Measurements from ENCODE around the gene TUBA4A. TPM values are rescaled to one million over a fixed set of nuclear protein-coding genes. Genes with fewer than 3 reads are reported as not detected.

The TUBA4A gene
- 100 to 1,000 TPM; 183 to 185 TPM for total RNA-seq
- 142 TPM for polyA plus RNA-seq (2013, experiment 1 of 2)
- 179 TPM for polyA plus RNA-seq (2013, experiment 2 of 2)
- total RNA-seq, result 40.8 to 283 (median 96.0) reads per million in 172 experiments

DNA sequence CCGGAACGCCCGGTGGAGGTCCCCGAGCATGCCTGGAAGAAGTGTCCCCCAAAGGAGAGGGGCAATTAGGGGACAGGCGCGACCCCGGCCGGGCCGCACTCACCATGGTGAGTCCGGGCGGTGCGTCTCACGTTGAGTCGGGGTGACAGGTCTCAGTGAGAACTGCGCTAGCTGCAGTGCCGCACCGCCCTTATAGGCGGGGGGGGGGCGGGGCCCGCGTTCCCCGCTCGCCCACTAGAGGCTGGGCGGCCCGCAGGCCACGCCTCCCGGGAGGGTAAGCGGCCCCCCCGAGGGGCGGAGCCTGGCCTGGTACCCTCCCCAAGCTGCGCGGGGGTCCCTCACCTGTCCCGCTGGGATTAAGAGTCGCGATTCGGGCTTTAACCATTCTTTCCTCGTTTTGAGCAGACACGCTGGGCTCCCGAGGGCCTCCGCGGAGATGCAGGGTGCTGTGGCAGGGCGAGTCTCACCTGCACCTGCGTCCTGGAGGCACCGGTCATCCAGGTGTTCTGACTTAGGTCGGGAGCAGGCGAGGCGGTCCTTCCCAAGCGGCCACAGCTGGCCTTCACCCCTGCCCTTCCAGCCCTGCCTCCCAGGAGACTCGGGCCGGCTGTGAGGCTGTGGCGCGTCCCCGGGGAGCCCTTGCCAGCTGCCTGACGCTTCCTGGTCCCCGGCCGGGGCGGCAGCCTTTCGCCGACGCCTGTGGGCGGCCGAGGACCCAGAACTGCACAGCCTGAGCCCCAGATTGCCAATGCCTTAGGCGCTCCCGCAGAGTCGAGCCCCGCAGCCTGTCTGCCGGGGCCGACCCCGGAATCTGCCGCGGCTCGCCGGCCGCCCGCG, at the start of gene TUBA4A:
Gene TUBA4A (minus strand): TSS at position 166 of the 837 bp plus-strand sequence. CDS start 60 bp downstream, at position 106.
- DNase-seq (peak; percentile 83 to 95 (median 90)), ATAC-seq (ENCODE audit: poor library complexity) (peak; percentile 71)
- H3K36me3 ChIP-seq (ENCODE audit: insufficient read depth, low read length), result peaks cover 31% of the 10 kb centered on the region
- POLR2A ChIA-PET, result interaction anchor here (0.7 to 10.1 kb wide), 20 partner anchors 9 to 967 kb away, joined by 3 to 202 read pairs (median 9); partner anchors contain the start of genes ABCB6, ANKZF1, ATG9A and CNPPD1
- no peaks in the 10 kb centered on the region for H3K27me3 ChIP-seq (ENCODE audit: control insufficient read depth in 1 of 2, insufficient read depth in 2 of 2, low read length in 2 of 2)
- no peaks in the 10 kb centered on the region for H3K9me3 ChIP-seq (ENCODE audit: control insufficient read depth in 1 of 2, insufficient read depth in 1 of 2, low read length in 2 of 2)
- H3K27me3 Mint-ChIP-seq, result no peaks in the 10 kb centered on the region
- TF ChIP-seq, protein P1, sequence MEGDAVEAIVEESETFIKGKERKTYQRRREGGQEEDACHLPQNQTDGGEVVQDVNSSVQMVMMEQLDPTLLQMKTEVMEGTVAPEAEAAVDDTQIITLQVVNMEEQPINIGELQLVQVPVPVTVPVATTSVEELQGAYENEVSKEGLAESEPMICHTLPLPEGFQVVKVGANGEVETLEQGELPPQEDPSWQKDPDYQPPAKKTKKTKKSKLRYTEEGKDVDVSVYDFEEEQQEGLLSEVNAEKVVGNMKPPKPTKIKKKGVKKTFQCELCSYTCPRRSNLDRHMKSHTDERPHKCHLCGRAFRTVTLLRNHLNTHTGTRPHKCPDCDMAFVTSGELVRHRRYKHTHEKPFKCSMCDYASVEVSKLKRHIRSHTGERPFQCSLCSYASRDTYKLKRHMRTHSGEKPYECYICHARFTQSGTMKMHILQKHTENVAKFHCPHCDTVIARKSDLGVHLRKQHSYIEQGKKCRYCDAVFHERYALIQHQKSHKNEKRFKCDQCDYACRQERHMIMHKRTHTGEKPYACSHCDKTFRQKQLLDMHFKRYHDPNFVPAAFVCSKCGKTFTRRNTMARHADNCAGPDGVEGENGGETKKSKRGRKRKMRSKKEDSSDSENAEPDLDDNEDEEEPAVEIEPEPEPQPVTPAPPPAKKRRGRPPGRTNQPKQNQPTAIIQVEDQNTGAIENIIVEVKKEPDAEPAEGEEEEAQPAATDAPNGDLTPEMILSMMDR (IDR thresholded peaks at IDR 0.05), result no peak
- peak within 1 kb of the TSS; percentile 88 for H3K4me3 Mint-ChIP-seq
- H3K4me1 Mint-ChIP-seq (ENCODE audit: low read depth), result peaks cover 49% of the 10 kb centered on the region
- intact Hi-C loops (cut with DNase I, micrococcal nuclease), result loop anchor here (1.0 to 10.0 kb wide), 7 partner anchors 9 to 689 kb away; partner anchors contain the start of genes ABCB6 (in 2 of the 2), ANKZF1 (in 1 of the 2), ATG9A (in 1 of the 2) and CNOT9 (in 1 of the 2)
- no peaks in the 10 kb centered on the region for H3K9me3 Mint-ChIP-seq
- H3K4me1 ChIP-seq (ENCODE audit: insufficient read depth, low read length), result peaks cover 49% of the 10 kb centered on the region
- H3K27ac Mint-ChIP-seq, result peak within 1 kb of the TSS; percentile 96
- H3K4me3 ChIP-seq (ENCODE audit: low read length), result peak within 1 kb of the TSS; percentile 88
- peak within 1 kb of the TSS; percentile 73 to 87 for H3K27ac ChIP-seq (ENCODE audit: low read depth in 1 of 2, low read length in 2 of 2)
- CTCF ChIA-PET, result interaction anchor here (1.0 to 8.4 kb wide), 9 partner anchors 20 to 134 kb away, joined by 3 to 97 read pairs (median 5); partner anchors contain the start of genes ANKZF1, ATG9A, DNAJB2 and DNPEP
- peaks cover 54% of the 10 kb centered on the region for H3K36me3 Mint-ChIP-seq (ENCODE audit: low read depth)

DNA sequence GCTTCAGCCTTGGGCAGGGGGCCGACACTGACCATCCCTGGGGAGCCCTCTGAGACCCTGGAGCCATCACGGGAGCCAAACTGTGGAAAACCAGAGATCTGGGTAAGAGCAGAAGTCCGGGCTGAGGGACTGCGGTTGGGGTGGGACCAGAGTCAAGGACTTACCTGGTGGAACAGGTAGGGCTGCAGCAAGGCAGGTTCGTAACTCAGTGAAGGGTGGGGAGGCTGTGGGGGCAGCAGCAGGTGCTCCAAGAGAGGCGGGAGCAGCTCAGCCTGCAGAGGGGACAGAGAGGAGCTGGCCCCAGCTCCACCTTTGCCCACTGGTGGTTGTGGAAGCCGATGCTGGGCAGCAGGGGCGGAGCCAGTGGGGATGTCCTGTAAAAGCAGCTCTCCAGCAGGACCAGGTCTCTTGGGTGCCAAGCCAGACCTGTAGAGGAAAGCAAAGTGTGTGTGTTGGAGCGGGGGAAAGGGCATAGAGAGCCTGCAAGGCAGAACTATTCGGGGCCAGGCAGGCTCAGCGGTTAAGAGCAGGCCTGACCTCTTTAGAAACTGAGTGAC, 48.8 kb upstream of the TUBA4A start:
- H3K27ac ChIP-seq (ENCODE audit: low read depth in 1 of 2, low read length in 2 of 2), result no peak overlapping the region
- no peak overlapping the region for H3K4me3 ChIP-seq (ENCODE audit: low read length)
- Mint-ChIP-seq H3K4me1 (ENCODE audit: low read depth) (peaks cover 6% of the 10 kb centered on the region), H3K27me3 (peaks cover 65% of the 10 kb centered on the region), H3K27ac (no peak overlapping the region), H3K4me3 (no peak overlapping the region), H3K9me3 (no peaks in the 10 kb centered on the region), H3K36me3 (ENCODE audit: low read depth) (no peaks in the 10 kb centered on the region)
- H3K27me3 ChIP-seq (ENCODE audit: control insufficient read depth in 1 of 2, insufficient read depth in 2 of 2, low read length in 2 of 2), result peaks cover 16 to 18% of the 10 kb centered on the region in 2 experiments
- ATAC-seq (ENCODE audit: poor library complexity) (no peak), DNase-seq (no peak)
- POLR2A ChIA-PET, result no interaction called here
- CTCF ChIA-PET, result no interaction called here
- TF ChIP-seq, protein P1 (IDR thresholded peaks at IDR 0.05), result no peak
- peaks cover 8% of the 10 kb centered on the region for H3K4me1 ChIP-seq (ENCODE audit: insufficient read depth, low read length)
- intact Hi-C loops (cut with DNase I, micrococcal nuclease), result loop anchor here in 1 of 2 experiments (10.0 kb wide), 1 partner anchor 338 kb away; no protein-coding TSS in a partner anchor
- peaks cover 0 to 9% of the 10 kb centered on the region in 2 experiments for H3K9me3 ChIP-seq (ENCODE audit: control insufficient read depth in 1 of 2, insufficient read depth in 1 of 2, low read length in 2 of 2)
- no peaks in the 10 kb centered on the region for H3K36me3 ChIP-seq (ENCODE audit: insufficient read depth, low read length)

DNA sequence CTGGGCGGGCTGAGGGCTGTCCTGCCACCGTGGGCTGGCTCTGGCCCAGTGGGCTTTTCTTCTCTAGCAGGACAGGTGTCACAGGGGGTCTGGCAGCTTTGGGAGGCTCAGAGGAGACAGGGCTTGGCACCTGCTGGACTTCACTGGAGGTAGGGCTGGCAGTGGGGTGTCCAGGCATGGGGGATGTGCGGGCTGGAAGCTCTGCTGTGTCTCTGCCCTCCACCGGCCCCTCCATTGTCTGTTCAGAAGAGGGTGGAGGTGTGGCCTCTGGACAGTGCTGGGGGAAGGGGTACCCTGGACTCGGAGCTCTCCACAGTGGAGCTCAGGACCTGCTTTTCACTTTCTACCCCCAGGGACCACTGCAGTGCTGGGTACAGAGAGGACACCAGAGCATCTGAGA, 46.3 kb upstream of the TUBA4A start:
- Mint-ChIP-seq H3K4me1 (ENCODE audit: low read depth) (peaks cover 26% of the 10 kb centered on the region), H3K27me3 (peaks cover 48% of the 10 kb centered on the region), H3K27ac (no peak overlapping the region), H3K36me3 (ENCODE audit: low read depth) (no peaks in the 10 kb centered on the region), H3K9me3 (no peaks in the 10 kb centered on the region), H3K4me3 (no peak overlapping the region)
- no peak for ATAC-seq (ENCODE audit: poor library complexity)
- intact Hi-C loops (cut with DNase I, micrococcal nuclease), result loop anchor here in 1 of 2 experiments (10.0 kb wide), 1 partner anchor 335 kb away; no protein-coding TSS in a partner anchor
- Histone ChIP-seq H3K27ac (ENCODE audit: low read depth in 1 of 2, low read length in 2 of 2) (no peak overlapping the region), H3K27me3 (ENCODE audit: control insufficient read depth in 1 of 2, insufficient read depth in 2 of 2, low read length in 2 of 2) (peaks cover 12 to 14% of the 10 kb centered on the region in 2 experiments), H3K4me3 (ENCODE audit: low read length) (no peak overlapping the region), H3K36me3 (ENCODE audit: insufficient read depth, low read length) (no peaks in the 10 kb centered on the region), H3K9me3 (ENCODE audit: control insufficient read depth in 1 of 2, insufficient read depth in 1 of 2, low read length in 2 of 2) (peaks cover 0 to 6% of the 10 kb centered on the region in 2 experiments), H3K4me1 (ENCODE audit: insufficient read depth, low read length) (peaks cover 22% of the 10 kb centered on the region)
- ChIA-PET POLR2A (interaction anchor here (1.0 to 1.3 kb wide), 2 partner anchors 21 to 123 kb away, joined by 3 to 5 read pairs; partner anchors contain the start of genes CNPPD1 and DNAJB2), CTCF (interaction anchor here (0.8 to 1.3 kb wide), 4 partner anchors 48 to 261 kb away, joined by 3 to 4 read pairs (median 3); partner anchors contain the start of gene NHEJ1)
- TF ChIP-seq, protein P1 (IDR thresholded peaks at IDR 0.05), result no peak
- DNase-seq, result peak in 1 of 14 experiments; percentile 11
